ENCODE results near the gene RACGAP1.
"Not testable (repeated sequence)": the region's sequence is repeated elsewhere in the genome, so short reads cannot be mapped to it uniquely, and the experiment has no call there.

Gene RACGAP1

DNA sequence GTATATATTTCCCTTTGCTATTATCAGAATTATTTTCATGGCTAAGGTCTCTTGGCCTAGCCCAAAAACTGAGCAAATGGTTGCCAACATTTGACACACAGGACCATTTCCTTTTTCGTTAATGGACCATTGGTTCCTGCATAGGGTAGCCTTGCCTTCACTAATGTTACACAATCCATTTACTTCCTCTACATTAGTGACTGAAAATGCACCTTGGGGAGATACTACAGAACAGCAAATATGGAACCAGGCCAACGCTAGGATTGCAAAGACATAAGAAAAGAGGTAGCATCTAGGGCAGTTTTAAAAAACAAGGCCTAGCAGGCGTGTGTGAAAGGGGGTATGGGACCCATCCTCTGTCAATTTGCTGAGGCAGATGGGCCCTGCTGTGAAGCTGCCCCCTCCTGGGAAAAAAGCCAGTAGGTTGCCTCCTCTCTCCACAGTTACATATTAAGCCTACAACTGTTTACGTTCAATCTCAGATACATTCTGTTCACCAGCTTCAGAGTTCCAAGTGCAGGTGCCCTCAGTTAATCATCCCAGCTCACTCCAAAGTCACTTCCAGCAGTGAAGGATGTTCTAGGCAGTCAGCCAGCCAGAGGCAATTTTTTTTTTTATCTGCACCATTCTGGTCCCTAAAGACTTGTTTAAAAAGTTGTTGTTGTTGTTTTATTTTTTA is 37.5 kb downstream of the RACGAP1 start:
- DNase-seq (ENCODE audit: low spot score): no peak

DNA sequence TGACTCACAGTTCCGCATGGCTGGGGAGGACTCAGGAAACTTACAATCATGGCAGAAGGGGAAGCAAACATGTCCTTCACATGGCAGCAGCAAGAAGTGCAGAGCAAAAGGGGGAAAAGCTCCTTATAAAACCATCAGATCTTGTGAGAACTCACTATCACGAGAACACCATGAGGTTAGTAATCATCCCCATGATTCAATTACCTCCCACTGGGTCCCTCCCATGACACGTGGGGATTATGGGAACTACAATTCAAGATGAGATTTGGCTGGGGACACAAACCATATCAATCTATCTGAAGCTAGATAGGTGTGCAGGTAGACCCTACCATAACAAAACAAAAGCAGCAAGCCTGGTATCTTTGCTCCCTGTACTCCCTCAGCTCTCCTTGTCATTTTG is 38.8 kb downstream of the RACGAP1 start:
- DNase-seq (ENCODE audit: low spot score); FAIRE-seq: not testable (repeated sequence)

More for the DNA sequence above, 37.5 kb downstream of the RACGAP1 start:
- FAIRE-seq: no peak

DNA sequence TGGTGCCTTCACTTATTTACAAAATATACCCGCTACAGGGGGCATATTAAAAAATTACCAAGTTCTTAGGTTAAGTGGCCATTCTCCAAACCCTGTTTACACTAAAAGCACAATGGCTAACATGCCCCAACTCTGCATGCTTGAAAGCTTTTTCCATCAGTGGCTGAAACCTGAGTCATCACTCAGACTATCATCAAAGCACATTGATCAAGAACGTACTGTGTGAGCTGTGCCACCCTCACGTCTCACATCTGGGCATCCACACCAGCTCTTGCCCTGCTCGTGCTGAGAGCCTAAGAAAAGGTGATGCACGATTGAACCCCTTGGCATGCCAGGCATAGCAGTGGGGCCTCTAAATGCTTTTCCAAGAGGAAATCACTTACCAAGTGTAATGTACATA is 39.3 kb downstream of the RACGAP1 start:
- FAIRE-seq (no peak), DNase-seq (ENCODE audit: low spot score) (no peak)

DNA sequence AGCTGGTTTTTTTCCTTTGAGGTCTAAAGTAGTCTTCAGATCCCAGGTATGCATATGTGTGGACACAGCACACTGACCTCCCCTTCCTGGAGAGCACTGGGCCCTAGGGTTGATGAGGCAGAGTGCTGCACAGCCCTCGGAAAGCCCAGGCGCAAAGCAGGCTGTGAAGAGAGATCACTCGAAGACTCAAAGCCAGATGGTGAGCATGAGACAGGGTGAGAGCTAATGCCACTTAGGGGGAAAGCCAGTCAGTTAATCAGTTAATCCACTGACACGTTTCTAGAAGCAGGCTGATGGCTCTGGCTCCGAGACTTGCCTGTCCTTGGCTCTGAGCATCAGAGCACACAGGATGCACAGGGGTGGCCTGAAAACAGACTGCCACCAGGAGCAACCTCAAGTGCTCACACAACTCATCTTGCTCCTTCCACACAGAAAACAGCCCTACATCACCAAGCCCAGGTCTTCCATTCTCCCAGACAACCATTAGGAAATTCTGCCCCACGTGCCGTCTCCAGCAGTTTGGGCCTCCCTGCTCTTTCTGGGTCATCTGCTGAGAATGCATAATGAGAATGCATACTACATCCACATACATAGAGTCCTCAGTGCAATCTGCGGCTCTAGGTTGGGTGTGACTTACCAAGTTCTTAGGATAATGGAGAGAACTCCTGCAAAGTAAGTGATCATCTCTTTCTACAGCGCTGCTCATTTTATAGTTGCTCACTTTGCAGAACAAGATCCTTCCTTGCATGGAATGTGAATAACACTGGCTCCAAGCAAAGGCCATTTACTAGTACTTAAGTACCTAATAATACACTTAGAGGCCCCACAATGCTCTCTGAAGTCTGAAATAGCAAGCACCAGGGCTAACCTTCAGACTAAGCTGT is 40.6 kb downstream of the RACGAP1 start:
- FAIRE-seq: no peak
- DNase-seq (ENCODE audit: low spot score): no peak

DNA sequence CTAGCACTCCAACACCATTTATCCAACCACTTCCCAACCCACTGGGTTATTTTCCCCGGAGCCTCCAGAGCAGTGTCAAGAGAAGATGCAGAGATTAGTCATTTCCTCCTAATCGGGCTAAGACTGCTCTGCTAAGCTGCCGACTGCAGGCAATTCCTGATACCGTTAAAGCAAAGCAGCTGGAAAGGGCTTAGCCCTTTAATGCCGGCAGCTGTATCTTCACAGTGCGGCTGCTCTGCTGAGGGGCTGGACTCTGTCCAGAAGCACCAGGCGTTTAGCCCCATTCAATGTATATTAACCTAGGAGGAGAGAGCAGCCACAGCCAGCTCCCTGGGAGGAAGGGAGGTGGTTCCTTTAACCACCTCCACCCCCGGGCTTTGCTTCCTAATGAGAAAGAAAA is 41.4 kb downstream of the RACGAP1 start:
- FAIRE-seq: peak; percentile 85
- DNase-seq (ENCODE audit: low spot score): peak; percentile 72

DNA sequence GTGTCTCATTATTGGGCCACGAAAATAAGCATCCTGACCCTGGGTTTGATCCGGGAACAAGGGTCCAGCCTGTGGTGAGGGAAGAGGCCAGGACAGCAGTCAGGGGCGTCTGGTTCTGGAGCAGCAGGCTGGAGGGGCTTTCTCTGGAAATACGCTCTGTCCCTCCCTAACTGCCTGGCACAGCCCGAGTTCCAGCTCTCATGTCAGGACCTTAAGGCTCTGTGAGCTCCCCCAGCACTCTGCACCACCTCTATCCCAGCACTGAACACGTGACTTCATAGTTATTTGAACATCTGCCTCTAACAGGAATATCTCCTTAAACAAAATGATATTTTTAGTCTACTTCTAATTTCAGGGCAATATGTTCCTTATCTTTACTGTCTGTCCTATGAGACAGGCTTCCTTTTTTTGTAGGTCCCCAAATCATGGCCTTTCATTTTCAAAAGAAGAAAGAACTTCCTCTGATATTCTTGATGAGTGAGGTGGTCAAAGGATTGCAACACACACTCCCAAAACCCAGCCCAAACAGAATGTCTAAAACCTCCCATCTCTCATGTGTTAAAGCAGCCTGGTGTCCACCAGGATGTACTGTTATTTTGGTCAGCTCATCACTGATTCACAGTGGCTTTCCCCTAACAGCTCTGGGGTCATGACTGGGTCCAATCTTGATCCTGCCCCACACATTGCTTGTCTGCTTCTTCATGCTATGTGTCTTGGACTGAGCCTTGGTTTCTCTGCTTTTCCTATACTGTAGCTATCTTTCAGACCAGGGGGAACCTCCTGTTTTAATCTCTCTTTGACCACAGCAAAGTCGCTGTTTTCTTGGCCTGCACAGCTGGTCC is 42.8 kb downstream of the RACGAP1 start:
- no peak for FAIRE-seq
- DNase-seq (ENCODE audit: low spot score): no peak

DNA sequence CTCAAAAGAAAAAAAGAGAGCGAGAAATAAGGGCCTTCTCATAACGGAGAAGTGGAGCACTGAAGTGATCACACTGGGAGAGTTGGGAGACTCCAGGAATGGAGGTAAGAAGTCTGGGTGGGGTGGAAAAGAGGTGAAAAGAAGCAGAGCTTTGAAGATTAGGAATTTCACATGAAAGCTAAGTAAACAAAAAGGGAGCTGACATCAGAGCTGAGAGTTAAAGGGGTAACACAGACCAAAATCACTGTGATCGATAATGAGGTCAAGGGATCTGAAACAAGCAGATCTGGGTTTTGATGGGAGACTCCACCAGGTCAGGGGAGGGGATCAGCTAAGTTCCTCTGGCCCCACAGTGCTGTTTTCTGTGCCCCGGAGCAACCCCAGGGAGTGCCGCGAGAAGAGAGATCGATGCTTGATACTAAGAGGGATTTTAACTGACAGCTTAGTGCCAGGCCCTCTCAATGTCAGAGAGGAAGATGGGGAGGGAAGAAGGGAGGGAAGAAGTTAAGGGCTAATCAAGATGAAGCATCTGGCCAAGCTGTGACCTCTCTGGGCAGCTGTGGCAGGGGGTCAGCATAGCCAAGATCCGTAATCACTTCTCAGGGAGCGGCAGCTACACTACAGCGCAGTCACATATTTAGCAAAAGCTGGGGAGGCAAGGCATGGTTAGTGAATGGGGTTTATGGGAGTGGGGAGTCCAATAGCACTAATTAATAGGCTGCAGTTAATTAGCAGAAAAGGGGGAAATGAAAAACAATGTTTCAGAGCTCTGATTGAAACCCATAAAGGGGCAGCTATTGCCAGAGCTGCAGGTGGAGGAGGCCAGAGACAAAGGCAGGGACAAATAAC is 44.6 kb downstream of the RACGAP1 start:
- no peak for DNase-seq (ENCODE audit: low spot score)
- no peak for FAIRE-seq

DNA sequence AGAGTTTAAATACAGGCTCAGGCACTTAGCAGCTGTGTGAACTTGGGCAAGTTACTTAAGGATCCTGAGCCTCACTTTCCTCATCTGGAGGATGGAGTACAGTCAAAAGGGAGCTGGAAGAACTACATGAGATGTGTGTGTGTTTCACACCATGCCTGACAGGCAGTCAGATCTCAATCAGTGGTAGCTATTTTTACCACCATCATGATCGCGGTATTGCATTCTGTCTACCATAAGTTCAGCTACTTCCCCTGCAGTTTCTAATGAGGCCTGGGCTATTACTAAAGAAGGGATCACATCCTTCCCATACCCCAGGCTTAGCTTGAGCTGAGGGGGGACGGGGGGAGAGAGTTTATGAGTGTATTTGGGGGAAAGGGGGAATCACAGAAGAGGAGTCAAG is 45.5 kb downstream of the RACGAP1 start:
- FAIRE-seq (no peak), DNase-seq (ENCODE audit: low spot score) (no peak)

DNA sequence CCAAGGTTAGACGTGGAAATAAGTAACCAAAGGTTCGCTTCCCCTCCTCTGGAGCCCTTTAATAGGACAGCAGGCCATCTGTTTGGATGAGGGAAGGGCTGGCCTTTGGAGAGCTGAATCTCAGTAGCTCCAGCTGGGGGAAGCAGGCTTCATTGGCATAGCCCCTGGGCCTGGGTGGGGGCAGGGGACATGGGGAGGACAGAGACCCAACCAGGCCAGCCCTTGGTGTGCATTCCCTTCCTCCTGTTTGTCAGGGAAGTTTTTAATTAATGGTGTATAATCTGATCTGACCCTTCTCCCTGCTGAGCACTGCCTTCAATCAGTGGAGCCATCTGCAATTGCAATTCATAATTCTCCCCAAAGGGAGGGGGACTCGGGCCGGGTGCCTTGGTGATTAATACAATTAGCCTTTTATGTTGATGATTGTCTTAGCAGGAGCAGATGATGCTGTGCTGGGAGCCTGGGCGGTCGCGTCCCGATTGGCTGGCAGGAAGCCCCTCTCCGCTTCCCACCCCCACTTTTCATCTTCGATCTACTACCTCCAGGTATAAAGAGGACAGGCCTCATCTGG is 46.2 kb downstream of the RACGAP1 start:
- DNase-seq (ENCODE audit: low spot score) (no peak), FAIRE-seq (no peak)

DNA sequence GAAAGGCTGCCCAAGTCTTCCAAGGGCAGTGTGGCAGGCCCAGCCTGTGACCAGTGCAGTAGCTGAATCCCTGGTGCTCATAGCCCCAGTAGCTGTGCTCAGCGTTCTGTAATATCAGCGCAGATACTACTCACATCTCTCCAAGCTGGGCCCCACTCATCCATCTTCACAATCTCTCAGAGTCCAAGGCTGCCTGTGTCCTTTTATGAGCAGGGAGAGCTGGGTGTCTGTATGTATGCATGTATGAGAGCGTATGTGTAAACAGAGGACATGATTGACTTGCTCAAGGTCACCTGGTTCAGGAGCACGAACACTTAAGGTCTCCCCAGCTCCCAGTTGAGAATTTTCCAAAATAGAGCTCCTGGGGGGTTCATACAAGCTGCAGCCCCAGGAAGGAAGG is 47.2 kb downstream of the RACGAP1 start:
- DNase-seq (ENCODE audit: low spot score) (no peak), FAIRE-seq (no peak)

DNA sequence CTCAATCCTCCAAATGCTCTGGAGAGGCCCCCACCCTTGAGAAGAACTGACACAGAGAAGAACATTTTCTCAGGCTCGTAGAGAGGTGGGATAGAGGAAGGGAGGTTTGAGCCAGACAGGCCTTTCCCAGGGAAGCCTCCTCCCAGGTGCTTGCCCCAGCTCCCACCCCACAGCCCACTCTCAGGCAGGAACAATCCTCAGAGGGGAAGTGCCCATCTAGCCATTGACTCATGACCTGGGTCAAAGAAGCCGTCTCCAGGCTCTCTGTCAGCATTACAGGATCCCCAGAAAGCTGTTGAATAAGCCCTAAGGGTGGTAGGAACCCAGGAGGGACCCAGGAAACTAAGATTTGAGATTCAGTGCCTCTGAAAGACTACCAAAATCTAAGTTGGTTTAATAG is 48.7 kb downstream of the RACGAP1 start:
- FAIRE-seq (no peak), DNase-seq (ENCODE audit: low spot score) (no peak)

DNA sequence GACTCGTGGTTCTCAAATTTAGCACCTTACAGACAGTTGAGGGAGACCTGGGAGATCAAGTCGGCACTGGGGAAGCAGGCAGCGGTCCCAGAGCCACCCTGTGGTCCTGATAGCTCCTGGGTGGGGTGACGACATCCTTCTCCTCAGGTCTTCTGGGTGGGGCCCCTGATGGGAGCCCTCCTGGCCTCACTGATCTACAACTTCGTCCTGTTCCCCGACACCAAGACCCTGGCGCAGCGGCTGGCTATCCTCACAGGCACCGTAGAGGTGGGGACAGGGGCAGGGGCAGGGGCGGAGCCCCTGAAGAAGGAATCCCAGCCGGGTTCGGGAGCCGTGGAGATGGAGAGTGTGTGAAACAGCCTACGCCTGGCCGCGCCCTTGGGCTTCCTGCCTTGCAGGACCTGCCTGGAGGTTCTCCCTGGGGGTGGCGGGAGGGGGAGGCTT is 50.0 kb downstream of the RACGAP1 start:
- FAIRE-seq (no peak), DNase-seq (ENCODE audit: low spot score) (no peak)

DNA sequence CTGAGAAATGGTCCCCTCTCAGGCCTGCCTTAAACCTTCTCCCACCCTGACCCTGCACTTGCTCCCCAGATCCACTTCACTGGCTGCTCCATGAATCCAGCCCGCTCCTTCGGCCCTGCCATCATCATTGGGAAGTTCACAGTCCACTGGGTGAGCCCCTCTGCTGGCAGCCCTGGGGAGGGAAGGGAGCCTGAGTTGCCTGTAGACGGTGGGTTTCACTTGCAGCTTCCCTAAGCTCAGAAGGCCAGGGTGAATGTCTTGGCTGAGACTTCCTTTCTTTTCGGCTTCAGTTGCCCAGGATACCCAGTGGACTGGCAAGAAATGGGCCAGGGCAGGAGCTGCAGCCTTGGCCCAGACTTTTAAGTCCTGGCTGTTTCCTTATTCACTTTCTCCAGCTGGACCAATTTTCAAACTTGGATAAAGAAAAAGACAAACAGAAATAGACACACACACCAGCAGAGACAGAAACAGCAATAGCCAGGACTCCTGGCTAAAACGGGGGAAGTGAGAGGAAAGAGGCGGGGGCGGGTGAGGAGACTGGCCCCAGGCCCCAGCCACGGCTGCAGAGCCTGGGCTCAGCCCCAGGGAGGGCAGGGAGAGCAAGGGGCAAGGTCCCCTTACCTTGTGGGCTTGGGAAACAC is 50.5 kb downstream of the RACGAP1 start:
- FAIRE-seq: no peak
- DNase-seq (ENCODE audit: low spot score): no peak

DNA sequence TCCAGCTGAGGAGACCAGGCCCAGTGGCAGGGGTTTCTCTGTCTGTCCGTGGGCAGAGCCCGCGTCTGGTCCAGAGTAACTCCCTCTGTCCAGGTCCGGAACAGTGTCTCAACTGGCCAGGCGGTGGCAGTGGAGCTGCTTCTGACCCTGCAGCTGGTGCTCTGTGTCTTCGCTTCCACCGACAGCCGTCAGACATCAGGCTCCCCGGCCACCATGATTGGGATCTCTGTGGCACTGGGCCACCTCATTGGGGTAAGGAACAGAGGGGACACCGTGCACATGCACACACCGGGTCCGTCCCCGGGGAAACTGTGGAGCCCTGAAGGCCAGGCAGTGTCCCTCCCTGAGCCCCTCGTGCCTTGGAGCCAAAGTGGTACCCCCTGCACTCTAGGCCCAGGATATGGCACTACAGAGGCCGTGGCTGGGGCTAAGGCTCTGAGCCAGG is 51.0 kb downstream of the RACGAP1 start:
- no peak for DNase-seq (ENCODE audit: low spot score)

DNA sequence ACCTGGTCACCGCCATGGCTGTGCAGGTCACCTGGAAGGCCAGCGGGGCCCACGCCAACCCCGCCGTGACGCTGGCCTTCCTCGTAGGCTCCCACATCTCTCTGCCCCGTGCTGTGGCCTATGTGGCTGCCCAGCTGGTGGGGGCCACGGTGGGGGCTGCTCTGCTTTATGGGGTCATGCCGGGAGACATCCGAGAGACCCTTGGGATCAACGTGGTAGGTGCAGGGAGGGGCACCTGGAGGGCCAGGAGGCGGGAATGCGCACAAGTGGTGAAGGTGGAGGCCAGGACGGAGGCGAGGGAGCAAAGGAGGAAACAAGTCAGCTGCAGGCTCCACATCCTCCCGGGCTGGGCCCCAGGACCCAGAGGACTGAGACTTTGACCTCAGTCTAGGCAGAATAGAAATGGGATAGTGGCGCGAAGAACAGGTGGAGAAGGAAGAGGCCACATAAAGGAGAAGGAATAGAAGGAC is 51.9 kb downstream of the RACGAP1 start:
- DNase-seq (ENCODE audit: low spot score): no peak
- FAIRE-seq: no peak

More for the DNA sequence above, 51.0 kb downstream of the RACGAP1 start:
- no peak for FAIRE-seq

DNA sequence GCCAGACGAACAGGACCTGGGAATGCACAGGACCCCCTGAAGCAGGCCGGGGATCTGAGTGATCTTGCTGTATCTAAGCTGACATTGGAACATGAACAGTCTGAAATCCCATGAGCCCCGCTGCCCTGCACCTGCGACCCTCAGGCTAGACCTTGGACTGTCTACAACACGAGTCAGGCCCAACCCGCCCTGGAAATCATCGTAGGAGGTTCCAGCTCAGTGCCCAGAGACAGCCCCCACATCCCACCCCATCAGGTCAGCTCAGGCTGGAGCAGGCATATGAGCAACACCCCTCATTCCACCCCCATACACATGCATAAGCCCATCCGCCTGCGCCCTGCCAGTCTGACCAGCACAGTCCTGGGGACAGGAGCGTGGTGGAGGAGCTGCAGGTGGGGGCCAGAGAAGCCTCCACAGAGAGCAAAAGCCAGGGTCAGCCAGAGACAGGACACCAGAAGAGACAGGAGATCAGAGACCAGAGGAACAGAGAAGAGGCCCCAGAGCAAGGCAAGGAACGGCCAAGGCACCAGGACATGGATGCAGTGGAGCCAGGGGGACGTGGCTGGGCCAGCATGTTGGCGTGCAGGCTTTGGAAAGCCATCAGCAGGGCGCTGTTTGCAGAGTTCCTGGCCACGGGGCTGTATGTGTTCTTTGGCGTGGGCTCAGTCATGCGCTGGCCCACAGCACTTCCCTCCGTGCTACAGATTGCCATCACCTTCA is 52.5 kb downstream of the RACGAP1 start, which contains the start of gene AQP6:
Gene AQP6 (plus strand): TSS at position 307 of the 720 bp plus-strand sequence. CDS start 227 bp downstream, at position 534.
- no peak for FAIRE-seq
- no peak for DNase-seq (ENCODE audit: low spot score)

DNA sequence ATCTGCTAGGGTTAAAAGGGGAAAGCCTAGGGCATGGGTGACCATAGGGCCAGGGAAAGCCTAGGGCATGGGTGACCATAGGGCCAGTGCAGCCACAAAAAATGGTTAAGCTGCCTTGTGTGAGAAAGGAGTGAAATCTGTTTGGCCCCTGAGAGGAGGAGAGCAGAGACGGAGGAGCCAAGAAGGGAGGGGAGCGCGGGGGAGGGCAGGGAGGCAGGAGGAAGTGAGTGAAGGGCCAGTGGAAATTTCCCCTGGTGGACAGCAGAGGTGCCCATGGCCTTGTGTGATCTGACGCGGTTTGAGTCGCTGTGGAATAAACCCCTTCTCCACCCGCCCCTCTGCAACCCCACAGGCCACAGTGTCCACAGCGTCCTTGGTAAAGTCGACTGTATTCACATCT is 53.2 kb downstream of the RACGAP1 start:
- no peak for FAIRE-seq
- DNase-seq (ENCODE audit: low spot score): no peak

DNA sequence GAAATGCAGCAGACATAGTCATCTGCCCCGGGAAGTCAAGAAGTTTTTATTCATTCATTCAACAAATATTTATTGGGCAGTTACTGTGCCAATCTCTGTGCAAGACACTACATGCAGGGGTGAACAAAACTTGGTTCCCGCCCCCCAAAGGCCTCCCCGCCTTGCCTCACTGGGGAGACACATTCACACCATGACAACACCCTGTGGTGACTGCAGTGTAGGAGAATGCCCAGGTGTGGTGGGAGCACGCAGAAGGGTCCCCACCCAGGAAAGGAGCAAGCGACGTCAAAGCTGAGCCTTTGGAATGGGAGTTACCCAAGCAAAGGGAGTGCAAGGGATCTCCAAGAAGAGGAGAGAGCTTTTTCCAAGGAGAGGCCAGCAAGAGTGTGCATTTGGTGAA is 54.2 kb downstream of the RACGAP1 start:
- FAIRE-seq: no peak
- no peak for DNase-seq (ENCODE audit: low spot score)

DNA sequence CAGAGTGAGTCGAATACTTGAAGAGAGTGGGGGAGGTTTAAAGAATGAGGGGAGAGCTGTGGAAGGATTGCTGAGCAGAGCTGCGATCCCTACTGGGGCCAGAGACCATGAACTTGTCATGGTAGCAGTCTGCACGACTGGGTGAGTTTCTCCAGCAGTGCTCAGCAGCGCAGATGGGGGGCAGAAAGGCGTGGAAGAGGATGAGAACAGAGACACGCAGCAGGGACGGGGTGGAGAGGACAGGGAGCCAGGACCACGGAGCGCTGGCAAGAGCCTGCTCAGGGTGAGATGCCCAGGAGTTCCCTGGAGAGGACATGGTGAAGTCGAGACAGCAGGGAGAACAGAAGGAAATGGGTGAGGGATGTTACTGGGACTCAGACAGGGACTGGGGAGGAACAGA is 54.6 kb downstream of the RACGAP1 start:
- no peak for FAIRE-seq
- no peak for DNase-seq (ENCODE audit: low spot score)

Data from RCC 7860 (cell line).